ENCODE measurements around the gene ATP6V0E2.

The ATP6V0E2 gene

DNA sequence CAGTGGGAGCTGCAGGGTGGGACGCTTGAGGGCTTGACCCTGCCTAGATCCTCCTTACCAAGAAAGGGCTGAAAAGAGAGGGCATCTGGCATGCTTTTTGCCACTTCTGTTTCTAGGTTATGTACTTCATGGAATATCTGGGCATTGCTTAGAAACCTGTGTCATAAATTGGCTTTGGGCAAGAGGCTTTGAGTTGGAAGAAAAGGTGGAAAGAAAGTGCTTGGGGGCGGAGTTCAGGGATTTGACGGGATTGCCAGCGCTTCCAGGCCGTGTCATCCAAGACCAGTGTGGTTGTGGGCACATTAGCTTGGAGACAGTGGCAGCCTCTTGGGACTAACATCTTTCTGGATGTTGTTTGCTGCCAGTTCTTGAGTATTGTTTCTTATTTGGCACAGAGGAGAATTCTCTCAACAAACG, 34.8 kb upstream of the ATP6V0E2 start:
- DNase-seq = no peak

DNA sequence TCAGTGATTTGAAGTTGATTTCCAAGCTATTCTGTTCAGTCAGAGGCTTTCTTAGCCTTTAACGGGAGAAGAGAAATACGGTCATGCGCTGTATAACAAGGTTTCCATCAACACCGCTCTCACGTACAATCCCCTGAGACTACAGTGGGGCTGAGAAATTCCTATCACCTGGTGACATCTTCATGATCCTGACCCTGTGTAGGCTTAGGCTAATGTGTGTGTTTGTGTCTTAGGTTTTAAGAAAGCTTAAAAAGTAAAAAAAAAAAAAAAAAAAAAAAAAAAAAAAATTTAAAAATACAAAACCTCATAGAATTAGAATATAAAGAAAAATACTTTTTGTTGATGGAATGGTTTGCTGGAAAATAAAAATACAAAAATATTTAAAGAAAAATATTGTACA, 33.8 kb upstream of the ATP6V0E2 start:
- DNase-seq = no peak

DNA sequence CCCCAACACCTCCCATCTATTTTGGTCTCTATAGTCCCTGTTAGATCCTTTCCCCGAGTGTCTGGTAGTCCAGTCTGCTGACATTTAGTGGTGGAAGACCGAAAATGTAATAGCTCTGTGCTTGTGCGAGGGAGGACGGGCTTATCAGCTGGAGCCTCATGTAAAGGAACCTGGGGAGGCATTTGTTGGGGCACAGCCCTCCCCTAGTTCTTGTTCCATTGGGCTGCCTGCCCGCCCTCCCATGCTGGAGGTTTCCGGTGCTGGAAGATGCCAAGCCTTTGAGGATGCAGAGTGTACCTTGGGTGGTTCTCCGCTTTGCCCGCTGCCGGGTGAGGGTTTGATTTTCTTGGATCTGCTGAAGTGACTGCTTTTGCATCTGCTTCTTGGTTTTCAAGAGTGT, 30.2 kb upstream of the ATP6V0E2 start:
- DNase-seq = no peak

DNA sequence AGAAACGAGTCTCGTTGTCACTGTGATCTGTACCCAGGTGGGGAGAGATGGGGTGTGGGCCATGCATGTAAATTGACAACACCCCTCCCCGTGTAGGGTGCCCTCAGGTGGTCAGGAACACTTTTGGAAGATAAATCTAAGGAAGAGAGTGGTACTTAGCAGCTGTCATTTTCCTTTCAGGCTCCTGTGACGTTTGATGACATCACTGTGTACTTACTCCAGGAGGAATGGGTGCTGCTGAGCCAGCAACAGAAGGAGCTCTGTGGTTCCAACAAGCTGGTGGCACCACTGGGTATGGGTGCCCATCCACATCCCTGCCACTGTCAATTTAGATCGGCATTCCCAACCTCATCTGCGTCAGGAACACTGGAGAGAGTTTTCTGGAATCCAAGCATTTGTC, 29.3 kb upstream of the ATP6V0E2 start:
- no peak for DNase-seq

DNA sequence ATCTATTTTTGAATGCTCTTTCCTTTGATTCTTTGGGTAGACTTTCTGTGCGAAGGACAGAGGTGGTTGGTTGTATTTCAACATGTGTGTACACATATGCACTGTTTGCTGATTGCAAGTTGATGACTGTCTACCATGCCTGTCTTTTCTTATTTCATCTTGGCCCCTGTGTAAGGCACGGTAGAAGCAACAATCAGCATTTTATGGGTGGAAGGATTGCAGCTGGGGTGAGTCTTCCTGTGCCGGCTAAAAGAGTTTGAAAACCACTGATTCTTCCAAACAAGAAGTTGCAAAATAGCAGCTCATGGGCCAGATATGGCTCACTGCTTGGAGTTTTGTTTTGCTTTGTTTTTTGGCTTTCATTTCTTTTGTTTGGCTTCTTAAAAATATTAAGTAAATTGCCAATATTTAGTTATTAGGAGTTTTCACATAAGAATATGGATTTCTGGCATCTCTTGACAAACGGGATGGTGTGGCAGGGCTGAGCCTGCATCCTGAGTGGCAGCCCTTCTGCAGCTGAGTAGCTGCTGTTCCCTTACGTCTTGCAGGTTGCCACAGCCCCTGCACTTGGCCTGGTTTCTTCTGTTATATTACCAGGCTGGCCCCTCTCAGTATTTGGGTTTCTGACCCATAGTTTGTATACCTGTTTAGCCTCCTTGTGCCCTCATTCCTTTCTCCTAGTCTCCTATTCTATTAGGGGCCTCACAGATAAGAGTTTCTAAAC, 28.4 kb upstream of the ATP6V0E2 start:
- DNase-seq = no peak

DNA sequence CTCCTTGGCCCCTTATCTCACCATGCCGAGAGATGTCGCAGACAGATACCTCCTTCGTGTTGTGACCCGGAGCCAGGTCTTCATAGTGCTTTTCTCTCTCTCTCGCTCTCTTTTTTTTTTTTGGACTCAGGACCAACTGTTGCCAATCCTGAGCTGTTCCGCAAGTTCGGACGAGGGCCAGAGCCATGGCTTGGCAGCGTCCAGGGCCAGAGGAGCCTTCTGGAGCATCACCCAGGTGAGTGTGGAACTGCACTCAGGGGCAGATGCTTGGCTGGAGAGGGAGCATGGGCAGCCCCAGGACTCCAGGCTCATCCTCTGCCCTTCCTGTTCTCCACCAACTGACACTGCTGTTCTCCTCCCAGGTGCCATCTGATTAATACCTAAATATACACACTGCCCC, 27.7 kb upstream of the ATP6V0E2 start:
- DNase-seq = peak; percentile 31

DNA sequence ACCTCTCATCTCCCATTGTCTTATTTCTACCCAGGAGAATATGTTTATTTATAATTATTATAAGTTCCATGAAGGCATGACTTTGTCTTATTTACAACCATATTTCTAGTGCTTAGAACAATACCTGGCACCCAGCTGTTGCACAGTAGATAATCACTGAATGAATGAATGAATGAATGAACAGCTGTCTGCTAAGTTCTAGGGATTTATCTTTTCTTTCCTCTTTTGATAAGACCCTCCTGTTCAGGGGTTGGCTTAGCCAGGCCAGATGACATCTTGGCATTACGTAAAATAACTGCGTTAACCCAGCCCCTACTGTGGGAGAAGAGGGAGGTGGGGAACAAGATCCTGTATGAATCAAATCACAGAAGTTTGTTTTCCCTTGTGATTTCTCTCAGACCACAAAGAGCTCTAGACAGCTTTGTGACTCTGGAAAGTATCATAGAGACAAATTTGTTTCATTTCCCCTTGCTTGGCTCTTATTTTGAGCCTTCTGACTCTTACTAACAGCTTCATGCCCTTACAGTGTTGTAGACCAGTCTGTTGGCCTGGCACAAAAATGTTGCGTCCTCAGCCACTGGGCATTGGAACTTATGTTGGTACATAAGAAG, 27.2 kb upstream of the ATP6V0E2 start:
- no peak for DNase-seq

DNA sequence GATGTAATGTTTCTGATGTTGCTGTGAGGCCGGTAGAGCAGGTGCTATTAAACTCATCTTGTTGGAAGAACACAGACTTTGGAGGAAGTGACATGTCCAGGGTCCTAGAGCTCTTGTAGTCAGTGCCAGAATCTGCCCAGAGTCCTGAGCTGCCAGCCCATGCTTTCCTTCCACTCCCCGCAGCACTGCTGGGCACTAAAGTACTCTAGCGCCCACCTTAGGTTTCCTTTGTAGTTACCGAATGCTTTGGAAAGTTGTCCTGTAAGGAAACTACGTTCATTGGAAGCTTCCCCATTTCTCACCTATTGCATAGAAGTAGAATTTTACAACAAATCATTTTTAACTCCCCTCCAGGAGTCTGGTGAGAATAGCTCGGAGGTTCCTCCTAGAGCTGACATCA, 24.6 kb upstream of the ATP6V0E2 start:
- DNase-seq = no peak

DNA sequence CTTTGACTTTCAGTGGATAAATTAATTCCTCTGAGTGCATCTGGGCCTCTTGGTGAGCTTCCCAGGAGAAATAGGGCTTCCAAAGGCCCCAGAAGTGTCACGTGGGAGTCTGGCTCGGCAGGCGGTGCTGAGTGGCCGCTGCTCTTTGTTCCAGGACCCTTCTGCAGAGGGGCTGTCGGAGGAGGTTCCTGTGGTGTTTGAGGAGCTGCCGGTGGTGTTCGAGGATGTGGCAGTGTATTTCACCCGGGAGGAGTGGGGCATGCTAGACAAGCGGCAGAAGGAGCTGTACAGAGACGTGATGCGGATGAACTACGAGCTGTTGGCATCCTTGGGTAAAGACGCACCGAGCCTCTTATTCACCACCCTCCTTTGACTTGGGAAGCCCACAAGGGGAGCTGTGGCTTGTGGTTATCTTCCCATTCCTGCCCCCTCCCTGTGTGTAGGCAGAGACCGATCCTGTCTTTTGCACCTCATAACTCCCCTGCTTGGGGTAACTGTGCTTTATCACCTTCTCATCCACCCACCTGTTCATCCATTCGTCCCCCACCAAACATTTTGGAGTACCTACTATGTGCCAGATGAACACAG, 23.7 kb upstream of the ATP6V0E2 start:
- DNase-seq = no peak

DNA sequence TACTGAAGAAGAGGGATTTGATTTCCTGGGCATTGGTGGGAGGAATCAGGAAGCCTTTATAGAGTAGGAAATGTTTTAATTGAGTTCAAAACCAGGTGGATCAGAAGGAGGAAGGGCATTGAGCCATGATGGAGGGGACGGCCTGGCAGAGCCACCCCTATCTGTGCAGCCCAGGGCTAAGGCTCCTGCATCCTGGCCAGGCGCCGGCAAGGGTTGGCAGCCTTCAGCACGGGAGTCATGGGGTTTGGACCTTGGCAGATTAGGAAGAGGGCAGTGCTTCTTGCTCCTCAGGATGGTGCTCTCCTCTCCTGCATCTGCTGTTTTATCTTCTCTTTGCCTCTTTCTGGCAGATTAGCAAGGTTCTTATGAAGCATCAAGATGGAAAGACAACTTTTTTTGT, 23.1 kb upstream of the ATP6V0E2 start:
- no peak for DNase-seq

DNA sequence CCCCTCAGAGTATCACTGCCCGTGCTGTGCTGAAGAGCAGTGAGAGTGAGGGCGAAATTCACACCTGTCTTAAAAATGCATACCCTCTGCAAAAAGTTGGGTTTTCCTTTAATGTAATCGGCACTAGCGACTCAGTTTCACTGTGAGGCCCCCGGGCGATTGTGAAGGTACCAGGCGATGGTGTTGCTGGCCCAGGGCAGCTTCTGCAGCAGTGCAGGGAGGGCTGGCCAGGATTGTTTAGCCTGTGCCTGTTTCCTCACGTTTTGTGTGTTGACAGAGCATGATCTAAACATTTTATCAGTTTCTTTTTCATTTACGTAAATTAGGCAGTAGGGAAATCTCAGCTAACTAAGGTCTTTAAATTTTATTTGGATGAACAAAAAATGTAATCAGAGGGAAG, 22.3 kb upstream of the ATP6V0E2 start:
- no peak for DNase-seq

DNA sequence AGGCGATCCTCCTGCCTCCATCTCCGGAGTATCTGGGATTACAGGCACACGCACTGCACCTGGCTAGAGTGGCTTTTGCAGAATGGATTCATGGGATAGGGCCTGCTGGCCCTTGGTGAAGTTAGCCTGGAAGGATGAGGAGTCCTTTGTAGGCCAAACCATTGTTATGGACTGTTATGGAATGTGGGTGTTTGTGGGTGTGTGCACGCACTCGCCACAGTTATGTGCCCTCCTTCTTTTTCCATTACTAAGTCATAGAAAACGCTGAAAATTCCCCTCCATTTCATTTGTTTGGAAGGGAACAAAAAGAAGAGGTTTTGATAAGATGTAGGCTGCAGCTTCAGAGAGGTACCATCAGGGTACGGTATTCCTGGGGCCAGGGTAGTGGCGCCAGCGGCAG, 20.6 kb upstream of the ATP6V0E2 start:
- no peak for DNase-seq

DNA sequence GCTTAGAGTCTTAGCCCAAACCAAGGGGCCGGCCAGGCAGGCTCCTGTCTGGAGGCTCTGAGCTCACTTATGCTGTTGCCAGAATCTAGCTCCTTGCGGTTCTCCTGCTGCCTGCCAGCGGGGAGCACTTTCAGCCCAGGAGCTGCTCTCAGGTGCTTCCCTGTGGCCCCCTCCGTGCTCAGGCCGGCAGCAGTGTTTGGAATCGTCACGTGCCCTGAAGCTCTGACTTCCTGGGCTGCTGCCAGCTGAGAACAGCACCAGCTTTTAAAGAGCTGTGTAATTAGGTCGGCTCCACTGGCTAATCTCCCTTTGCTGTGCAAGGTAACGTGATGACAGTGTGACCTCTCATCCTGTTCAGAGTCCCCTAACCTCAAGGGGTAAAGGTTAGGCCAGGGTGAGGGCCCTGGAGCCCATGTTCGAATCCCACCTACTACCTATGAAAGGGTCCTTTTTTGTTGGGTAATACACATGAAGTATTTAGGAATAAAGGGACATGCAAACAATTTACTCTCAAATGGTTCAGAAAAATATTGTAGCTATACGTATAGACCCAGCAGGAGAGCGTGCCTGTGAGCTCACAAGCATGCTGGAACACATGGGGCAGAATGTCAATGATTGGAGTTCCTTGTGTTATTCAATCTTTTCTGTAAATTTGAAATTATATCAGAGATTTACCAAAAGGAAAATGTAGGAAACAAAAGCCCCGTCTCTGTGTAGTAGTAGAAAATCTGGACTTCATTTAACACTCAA, 19.0 kb upstream of the ATP6V0E2 start:
- DNase-seq = no peak

DNA sequence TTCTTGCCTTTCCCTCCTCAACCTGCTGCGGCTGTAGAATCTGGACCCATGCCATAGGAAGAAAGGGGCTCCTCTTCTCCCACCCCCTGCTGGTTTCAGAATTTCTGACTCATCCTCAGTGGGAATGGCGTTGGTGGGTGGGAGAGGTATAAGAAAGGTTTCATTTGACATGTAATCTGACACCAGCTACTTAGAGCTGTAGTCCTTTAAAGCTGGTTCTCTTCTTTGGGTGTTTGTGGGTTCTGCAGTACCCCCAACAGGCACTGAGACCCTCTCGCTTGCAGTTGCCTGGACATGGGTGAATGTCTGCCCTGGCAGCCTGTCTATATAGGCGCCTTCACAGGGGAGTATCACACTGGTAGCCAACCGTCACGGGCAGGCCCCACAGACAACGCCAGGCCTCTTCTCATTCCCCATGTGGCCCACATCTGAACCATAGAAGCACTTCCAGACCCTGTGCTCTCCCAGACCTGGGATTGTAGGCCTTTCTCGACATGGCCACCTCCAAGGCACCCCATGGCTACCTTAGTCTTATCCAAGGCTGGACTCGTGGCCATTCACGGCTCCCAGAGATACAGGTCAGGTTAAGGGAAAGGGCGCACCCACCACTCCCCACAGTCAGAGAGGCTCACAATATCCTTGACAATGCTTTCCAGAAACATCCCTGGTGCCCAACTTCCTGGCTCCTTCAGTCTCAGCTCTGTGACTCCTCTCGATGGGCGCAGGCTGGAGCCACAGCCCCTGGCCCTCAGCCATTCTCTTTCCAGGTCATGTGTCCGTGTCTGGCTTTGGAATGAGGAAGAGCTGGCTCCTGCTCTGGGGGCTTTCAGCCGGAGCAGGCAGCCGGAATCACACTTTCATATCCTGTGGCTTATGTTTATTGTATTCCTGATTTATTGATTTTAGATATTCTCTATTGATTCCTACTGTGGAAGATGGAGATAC, 18.1 kb upstream of the ATP6V0E2 start:
- DNase-seq = no peak

DNA sequence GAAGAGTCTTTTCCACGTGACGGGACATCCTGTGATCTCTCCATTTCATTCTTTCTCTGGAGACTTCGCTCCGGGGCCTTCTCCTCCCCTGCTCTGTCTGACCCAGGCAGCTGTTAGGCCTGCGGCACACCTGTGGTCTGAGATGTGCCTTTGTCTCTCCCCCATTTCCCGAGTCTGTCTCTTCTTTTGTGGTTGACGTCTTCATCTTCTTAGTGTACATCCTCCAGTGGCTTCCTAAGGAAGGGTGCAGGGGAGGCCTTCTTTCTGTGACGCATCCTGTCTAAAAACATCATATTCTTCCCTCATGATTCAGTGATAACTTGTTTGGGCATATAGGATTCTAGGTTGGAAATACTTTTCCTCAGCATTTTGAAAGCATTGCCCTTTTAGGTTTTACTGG, 17.2 kb upstream of the ATP6V0E2 start:
- DNase-seq = no peak

DNA sequence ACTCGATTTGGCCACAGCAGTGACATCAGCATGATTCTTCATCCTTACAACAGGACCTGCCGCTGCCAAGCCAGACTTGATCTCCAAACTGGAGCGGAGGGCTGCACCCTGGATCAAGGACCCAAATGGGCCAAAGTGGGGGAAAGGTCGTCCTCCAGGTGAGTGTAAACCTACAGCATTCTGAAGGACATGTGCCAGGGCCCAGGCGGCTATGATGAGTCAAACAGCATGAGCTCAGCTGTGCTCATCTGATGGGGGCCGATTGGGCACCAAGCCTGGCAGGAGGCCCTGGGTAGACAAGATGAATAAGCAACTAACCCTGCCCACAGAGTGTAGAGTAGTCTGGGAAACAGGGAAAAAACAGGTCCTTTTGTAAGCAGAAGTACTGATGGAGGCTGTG, 14.4 kb upstream of the ATP6V0E2 start:
- DNase-seq = no peak

DNA sequence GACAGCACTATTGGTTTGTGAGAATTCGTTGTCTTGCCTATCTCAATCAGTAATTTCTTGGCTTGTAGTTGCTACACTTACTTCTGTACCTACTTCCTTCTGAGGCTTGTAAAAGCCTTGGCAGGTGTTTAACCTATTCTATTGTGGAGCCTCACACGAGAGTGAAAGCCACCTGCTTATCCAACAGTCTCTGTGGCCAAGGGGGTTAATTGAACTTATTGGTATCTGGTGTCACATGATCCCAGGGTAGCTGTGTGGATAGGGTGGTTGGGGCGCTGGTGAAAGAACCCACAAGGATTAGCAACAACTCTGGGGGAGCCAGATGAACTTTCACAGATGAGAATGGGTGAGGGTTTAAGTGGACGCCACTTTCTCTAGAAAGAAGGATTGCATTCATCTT, 13.9 kb upstream of the ATP6V0E2 start:
- DNase-seq = no peak

DNA sequence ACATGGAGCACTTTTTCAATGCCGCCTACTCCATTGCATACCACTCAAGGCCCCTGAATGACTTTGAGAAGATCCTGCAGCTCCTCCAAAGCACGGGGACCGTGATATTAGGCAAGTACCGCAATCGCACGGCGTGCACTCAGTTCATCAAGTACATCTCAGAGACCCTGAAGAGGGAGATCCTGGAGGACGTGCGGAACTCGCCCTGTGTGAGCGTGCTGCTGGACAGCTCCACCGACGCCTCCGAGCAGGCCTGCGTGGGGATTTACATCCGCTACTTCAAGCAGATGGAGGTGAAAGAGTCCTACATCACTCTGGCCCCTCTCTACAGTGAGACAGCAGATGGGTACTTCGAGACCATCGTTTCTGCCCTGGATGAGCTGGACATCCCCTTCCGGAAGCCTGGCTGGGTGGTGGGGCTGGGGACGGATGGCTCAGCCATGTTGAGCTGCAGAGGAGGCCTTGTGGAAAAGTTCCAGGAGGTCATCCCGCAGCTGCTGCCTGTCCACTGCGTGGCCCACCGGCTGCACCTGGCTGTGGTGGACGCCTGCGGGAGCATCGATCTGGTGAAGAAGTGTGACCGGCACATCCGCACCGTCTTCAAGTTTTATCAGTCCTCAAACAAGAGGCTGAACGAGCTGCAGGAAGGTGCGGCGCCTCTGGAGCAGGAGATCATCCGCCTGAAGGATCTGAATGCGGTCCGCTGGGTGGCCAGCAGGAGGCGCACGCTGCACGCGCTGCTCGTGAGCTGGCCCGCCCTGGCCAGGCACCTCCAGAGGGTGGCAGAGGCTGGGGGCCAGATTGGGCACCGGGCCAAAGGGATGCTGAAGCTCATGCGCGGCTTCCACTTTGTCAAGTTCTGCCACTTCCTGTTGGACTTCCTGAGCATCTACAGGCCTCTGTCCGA, 12.7 kb upstream of the ATP6V0E2 start:
- DNase-seq = no peak

DNA sequence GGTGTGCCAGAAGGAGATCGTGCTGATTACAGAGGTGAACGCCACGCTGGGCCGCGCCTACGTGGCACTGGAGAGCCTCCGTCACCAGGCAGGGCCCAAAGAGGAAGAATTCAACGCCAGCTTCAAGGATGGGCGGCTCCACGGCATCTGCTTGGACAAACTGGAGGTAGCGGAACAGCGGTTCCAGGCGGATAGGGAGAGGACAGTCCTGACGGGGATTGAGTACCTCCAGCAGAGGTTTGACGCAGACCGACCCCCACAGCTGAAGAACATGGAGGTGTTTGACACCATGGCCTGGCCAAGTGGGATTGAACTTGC, 12.1 kb upstream of the ATP6V0E2 start:
- no peak for DNase-seq

DNA sequence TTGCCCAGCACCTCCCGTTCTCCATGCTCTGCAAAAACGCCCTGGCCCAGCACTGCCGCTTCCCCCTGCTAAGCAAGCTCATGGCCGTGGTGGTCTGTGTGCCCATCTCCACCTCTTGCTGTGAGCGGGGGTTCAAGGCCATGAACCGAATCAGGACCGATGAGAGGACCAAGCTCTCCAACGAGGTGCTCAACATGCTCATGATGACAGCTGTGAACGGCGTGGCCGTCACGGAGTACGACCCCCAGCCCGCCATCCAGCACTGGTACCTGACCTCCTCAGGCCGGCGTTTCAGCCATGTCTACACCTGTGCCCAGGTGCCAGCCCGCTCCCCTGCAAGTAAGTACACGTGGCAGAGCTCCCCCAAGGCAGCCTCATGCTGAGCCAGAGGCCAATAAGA, 11.6 kb upstream of the ATP6V0E2 start:
- no peak for DNase-seq

DNA sequence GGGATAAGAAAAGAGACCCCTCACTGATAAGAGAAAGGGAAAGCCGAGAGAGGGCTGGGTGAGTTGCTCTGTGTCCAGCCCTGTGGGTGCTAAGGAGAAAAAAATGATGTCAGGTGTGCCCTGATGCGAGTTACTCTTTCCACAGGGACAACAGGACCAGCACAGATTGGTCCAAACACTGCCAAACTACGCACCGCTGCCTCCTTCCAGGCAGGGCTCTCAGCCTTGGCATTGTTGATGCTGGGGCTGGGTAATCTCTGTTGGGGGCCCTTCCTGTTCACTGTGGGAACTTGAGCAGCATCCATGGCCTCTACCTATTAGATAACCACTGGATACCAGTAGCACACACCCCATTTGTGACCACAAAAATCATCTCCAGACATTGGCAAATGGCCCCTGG, 10.3 kb upstream of the ATP6V0E2 start:
- DNase-seq = no peak

DNA sequence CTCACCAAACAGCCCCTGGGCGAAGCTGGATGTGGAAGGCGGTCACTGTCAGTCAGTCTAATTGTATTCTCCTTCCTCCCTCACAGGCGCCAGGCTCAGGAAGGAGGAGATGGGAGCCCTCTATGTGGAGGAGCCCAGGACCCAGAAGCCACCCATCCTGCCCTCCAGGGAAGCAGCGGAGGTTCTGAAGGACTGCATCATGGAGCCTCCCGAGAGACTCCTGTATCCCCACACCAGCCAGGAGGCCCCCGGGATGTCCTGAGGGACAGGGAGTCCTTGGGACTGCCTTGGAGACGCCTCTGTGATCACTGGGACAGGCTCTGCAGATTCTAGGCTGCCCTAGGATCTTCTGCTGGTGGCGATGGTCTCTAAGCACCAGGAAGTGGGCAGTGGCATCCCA, 9.7 kb upstream of the ATP6V0E2 start:
- no peak for DNase-seq
